ENCODE measurements around the gene EIF1. TPM values are rescaled to one million over a fixed set of nuclear protein-coding genes. Genes with fewer than 3 reads are reported as not detected.

EIF1 gene
- polyA plus RNA-seq, 2 of the 4 experiments (the other 2 are of a cell fraction): 834 to 873 TPM

GRCh38 chr17:41657936-41658335, 30.7 kb upstream of the EIF1 start:
- ChIA-PET CTCF (interaction anchor here (0.8 to 20.9 kb wide), 8 partner anchors 10 to 1042 kb away, joined by 3 to 678 read pairs (median 4); no protein-coding TSS in a partner anchor), POLR2A (no interaction called here)
- no peak overlapping the region for H3K4me3 ChIP-seq
- ATAC-seq: no peak
- DNase-seq (ENCODE audit: low read depth in 1 of 2, low spot score in 1 of 2): no peak
- H3K27ac ChIP-seq: peak overlapping the region in 1 of 2 experiments; percentile 22; a peak in 1 of 6 replicates
- H3K4me1 ChIP-seq: peaks cover 25% of the 10 kb centered on the region
- FAIRE-seq: no peak
- TF ChIP-seq MAFK (IDR thresholded peaks at IDR 0.05; ENCODE audit: partially characterized antibody): no peak
- TF ChIP-seq SMC3 (IDR thresholded peaks at IDR 0.05): no peak
- no peak for TF ChIP-seq KDM5A (IDR thresholded peaks at IDR 0.05)
- TF ChIP-seq, protein P1, sequence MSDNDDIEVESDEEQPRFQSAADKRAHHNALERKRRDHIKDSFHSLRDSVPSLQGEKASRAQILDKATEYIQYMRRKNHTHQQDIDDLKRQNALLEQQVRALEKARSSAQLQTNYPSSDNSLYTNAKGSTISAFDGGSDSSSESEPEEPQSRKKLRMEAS (IDR thresholded peaks at IDR 0.05): no peak
- no peak for TF ChIP-seq EHF (CRISPR knock-in tag; IDR thresholded peaks at IDR 0.05)
- no peak for TF ChIP-seq NPAS2 (CRISPR knock-in tag; IDR thresholded peaks at IDR 0.05; ENCODE audit: borderline replicate concordance)
- no peak for TF ChIP-seq TP53 (CRISPR knock-in tag; IDR thresholded peaks at IDR 0.05)
- no peak for TF ChIP-seq JUN (IDR thresholded peaks at IDR 0.05)
- TF ChIP-seq HOXB13 (CRISPR knock-in tag; IDR thresholded peaks at IDR 0.05; ENCODE audit: low read depth): no peak
- no peak for TF ChIP-seq RNF2 (IDR thresholded peaks at IDR 0.05; ENCODE audit: borderline replicate concordance, low read depth)
- TF ChIP-seq CHD4 (IDR thresholded peaks at IDR 0.05; ENCODE audit: borderline replicate concordance): no peak
- TF ChIP-seq BHLHE40 (IDR thresholded peaks at IDR 0.05; ENCODE audit: low read depth, low read length): no peak
- TF ChIP-seq KDM1A (IDR thresholded peaks at IDR 0.05; ENCODE audit: low read depth): no peak
- TF ChIP-seq RAD21 (conservative IDR thresholded peaks at IDR 0.05 in 1 of 2, IDR thresholded peaks at IDR 0.05 in 1 of 2): no peak
- TF ChIP-seq CBX2 (IDR thresholded peaks at IDR 0.05; ENCODE audit: borderline replicate concordance, low read depth): no peak
- TF ChIP-seq PBX3 (IDR thresholded peaks at IDR 0.05): no peak
- no peaks in the 10 kb centered on the region for H3K9me3 ChIP-seq
- 68% methylated on average over 12 of the region's 12 CpGs for WGBS (ENCODE audit: missing lambda C conversion rate)
- H3K4me2 ChIP-seq: no peak overlapping the region

GRCh38 chr17:41658846-41659245, 29.8 kb upstream of the EIF1 start:
- FAIRE-seq (no peak), DNase-seq (ENCODE audit: low read depth in 1 of 2, low spot score in 1 of 2) (no peak), ATAC-seq (no peak)
- POLR2A ChIA-PET: no interaction called here
- TF ChIP-seq, protein P1 (IDR thresholded peaks at IDR 0.05): no peak
- TF ChIP-seq PBX3 (IDR thresholded peaks at IDR 0.05) (no peak), ZSCAN20 (CRISPR knock-in tag; IDR thresholded peaks at IDR 0.05) (no peak), NR3C1 (IDR thresholded peaks at IDR 0.05) (no peak), RCOR1 (IDR thresholded peaks at IDR 0.05; ENCODE audit: low read depth, low read length) (no peak)
- H3K4me3 ChIP-seq: no peak overlapping the region
- peaks cover 20% of the 10 kb centered on the region for H3K4me1 ChIP-seq
- no peaks in the 10 kb centered on the region for H3K9me3 ChIP-seq
- H3K27ac ChIP-seq: no peak overlapping the region; a peak in 1 of 6 replicates
- no peak overlapping the region for H3K4me2 ChIP-seq
- CTCF ChIA-PET: interaction anchor here (1.7 to 20.9 kb wide), 4 partner anchors 11 to 804 kb away, joined by 4 to 678 read pairs (median 463); no protein-coding TSS in a partner anchor
- WGBS (ENCODE audit: missing lambda C conversion rate): 71% methylated on average over 5 of the region's 5 CpGs

GRCh38 chr17:41659427-41660212, 29.1 kb upstream of the EIF1 start:
- DNase-seq (ENCODE audit: low read depth in 1 of 2, low spot score in 1 of 2): no peak
- Histone ChIP-seq H3K4me3 (no peak overlapping the region), H3K27ac (no peak overlapping the region), H3K4me1 (peaks cover 12% of the 10 kb centered on the region), H3K9me3 (no peaks in the 10 kb centered on the region), H3K4me2 (no peak overlapping the region)
- ATAC-seq: no peak
- no peak for FAIRE-seq
- ChIA-PET POLR2A (interaction anchor here (1.7 kb wide), 1 partner anchor 28 kb away, joined by 6 read pairs; no protein-coding TSS in a partner anchor), CTCF (interaction anchor here (1.4 to 20.9 kb wide), 13 partner anchors 11 to 1040 kb away, joined by 3 to 678 read pairs (median 76); partner anchors contain the start of gene EIF1)
- 76% methylated on average over 11 of the region's 11 CpGs for WGBS (ENCODE audit: missing lambda C conversion rate)
- TF ChIP-seq ZSCAN20 (CRISPR knock-in tag; IDR thresholded peaks at IDR 0.05) (no peak), SREBF2 (IDR thresholded peaks at IDR 0.05) (no peak), TFCP2L1 (CRISPR knock-in tag; IDR thresholded peaks at IDR 0.05) (no peak), FOXS1 (CRISPR knock-in tag; IDR thresholded peaks at IDR 0.05) (no peak), RARB (CRISPR knock-in tag; IDR thresholded peaks at IDR 0.05) (no peak), ZC3H11A (IDR thresholded peaks at IDR 0.05) (no peak), CBX8 (IDR thresholded peaks at IDR 0.05) (no peak), NFE2L2 (conservative IDR thresholded peaks at IDR 0.05; ENCODE audit: low read length) (no peak), ZNF302 (CRISPR knock-in tag; IDR thresholded peaks at IDR 0.05) (no peak), FOSB (CRISPR knock-in tag; IDR thresholded peaks at IDR 0.05) (no peak)
